GM12878 (cell line): ENCODE results near the gene TNFRSF8.

Experiments used
- ATF2 ChIP-seq: IDR thresholded peaks from 2 replicates; pipeline ENCODE4 v1.6.1; 2012; ENCODE audit warnings: low read length, inconsistent platforms
- BACH1 ChIP-seq: fragments of 450-650 bp; IDR thresholded peaks from 2 replicates; pipeline ENCODE4 v1.6.1; 2017; ENCODE audit warnings: mild to moderate bottlenecking, borderline replicate concordance
- CTCF ChIP-seq, 3 experiments: IDR thresholded peaks in 2 of 3; conservative IDR thresholded peaks in 1 of 3; 2 replicates each; pipeline ENCODE4 v1.5.1; 2011; ENCODE audit warnings: low read depth in 3 of 3, low read length in 3 of 3, mild to moderate bottlenecking in 3 of 3, control low read depth in 2 of 3, moderate library complexity in 2 of 3, inconsistent platforms in 1 of 3, mixed read lengths in 1 of 3; ENCODE audit not compliant: control insufficient read depth in 2 of 3, insufficient read depth in 1 of 3; ENCODE audit errors: extremely low read depth in 1 of 3
- EP300 ChIP-seq, 2 experiments: fragments of 150-350 bp in 1 of 2; IDR thresholded peaks; 2 replicates each; pipeline ENCODE4 v1.6.1; 2011 to 2012; ENCODE audit warnings: low read depth in 2 of 2, low read length in 2 of 2, borderline replicate concordance in 1 of 2, improper control_type of control experiment in 1 of 2, inconsistent platforms in 1 of 2; ENCODE audit not compliant: control insufficient read depth in 1 of 2
- EZH2 ChIP-seq: IDR thresholded peaks from 2 replicates; pipeline ENCODE4 v1.6.1; 2012; ENCODE audit warnings: low read depth, mild to moderate bottlenecking, control low read depth, inconsistent platforms, low read length, borderline replicate concordance; ENCODE audit not compliant: control insufficient read depth
- JUND ChIP-seq: IDR thresholded peaks from 2 replicates; pipeline ENCODE4 v1.6.1; 2012; ENCODE audit warnings: low read depth, mild to moderate bottlenecking, low read length, improper control_type of control experiment, moderate library complexity
- MTA3 ChIP-seq: IDR thresholded peaks from 2 replicates; pipeline ENCODE4 v1.6.1; 2012; ENCODE audit warnings: low read length, inconsistent platforms, borderline replicate concordance
- MXI1 ChIP-seq: fragments of 150-350 bp; IDR thresholded peaks from 2 replicates; pipeline ENCODE4 v1.6.1; 2011; ENCODE audit warnings: low read depth, mild to moderate bottlenecking, inconsistent platforms, low read length, improper control_type of control experiment
- MYC ChIP-seq: IDR thresholded peaks from 2 replicates; pipeline ENCODE4 v1.6.1; 2011; ENCODE audit warnings: mild to moderate bottlenecking, low read length, moderate library complexity, inconsistent platforms; ENCODE audit not compliant: insufficient read depth, insufficient replicate concordance, insufficient read length, severe bottlenecking
- RFX5 ChIP-seq: IDR thresholded peaks from 2 replicates; pipeline ENCODE4 v1.6.1; 2011; ENCODE audit warnings: low read depth, low read length, improper control_type of control experiment
- SIN3A ChIP-seq: IDR thresholded peaks from 2 replicates; pipeline ENCODE4 v1.6.1; 2012; ENCODE audit warnings: low read depth, low read length, improper control_type of control experiment
- USF1 ChIP-seq: IDR thresholded peaks from 2 replicates; pipeline ENCODE4 v1.6.1; 2011; ENCODE audit warnings: borderline replicate concordance, low read depth, mild to moderate bottlenecking, moderate library complexity, mixed read lengths, low read length; ENCODE audit not compliant: insufficient read depth; ENCODE audit errors: extremely low read length
- ZBTB33 ChIP-seq: fragments of 450-650 bp; IDR thresholded peaks from 2 replicates; pipeline ENCODE4 v1.6.1; 2017; ENCODE audit warnings: mild to moderate bottlenecking

GRCh38 chr1:12171206-12172041 is 108.3 kb downstream of the TNFRSF8 start:
- TF ChIP-seq MYC (no peak), MTA3 (no peak), BACH1 (no peak), EZH2 (no peak), EP300 (IDR thresholded peaks at IDR 0.05; ENCODE audit: borderline replicate concordance in 1 of 2, control insufficient read depth in 1 of 2, low read depth in 2 of 2, low read length in 2 of 2) (no peak), CTCF (IDR thresholded peaks at IDR 0.05 in 2 of 3, conservative IDR thresholded peaks at IDR 0.05 in 1 of 3; ENCODE audit: control insufficient read depth in 2 of 3, extremely low read depth in 1 of 3, insufficient read depth in 1 of 3, low read depth in 3 of 3, low read length in 3 of 3) (no peak), RFX5 (no peak), USF1 (no peak), SIN3A (no peak), JUND (no peak), ZBTB33 (no peak), MXI1 (no peak), ATF2 (no peak)
